ENCODE results near the gene CD2. TPM values are rescaled to one million over a fixed set of nuclear protein-coding genes. Genes with fewer than 3 reads are reported as not detected.

CD2 gene
- total and polyA plus RNA-seq, 2 donors (not counting 3 experiments of a cell fraction or from before 2014, with no cell fraction given): not detected

GRCh38 chr1:116710420-116711262 lies 43.6 kb upstream of the CD2 start:
- FAIRE-seq: no peak
- BruUV-seq (replicated peaks): no TSS peak
- H2AFZ ChIP-seq (ENCODE audit: low read depth, low read length): no peak overlapping the region

More at GRCh38 chr1:116710420-116711262, 43.6 kb upstream of the CD2 start:
- no peak overlapping the region for H3K4me2 ChIP-seq (ENCODE audit: insufficient read depth, low read length)
- H3K9me3 ChIP-seq (replicated peaks; ENCODE audit: control insufficient read depth, insufficient read depth, low read length): no peaks in the 10 kb centered on the region
- no peak overlapping the region for H3K27ac ChIP-seq (ENCODE audit: insufficient read depth, low read depth, low read length)
- ChIA-PET POLR2A (no interaction called here), CTCF (no interaction called here)
- no peaks in the 10 kb centered on the region for H3K27me3 ChIP-seq (ENCODE audit: control insufficient read depth in 2 of 2, insufficient read depth in 2 of 2, low read length in 2 of 2)
- no peaks in the 10 kb centered on the region for H3K36me3 ChIP-seq (ENCODE audit: control insufficient read depth in 2 of 2, extremely low read depth in 1 of 2, insufficient read depth in 2 of 2, low read length in 2 of 2)
- TF ChIP-seq FOS (IDR thresholded peaks at IDR 0.05; ENCODE audit: borderline replicate concordance, insufficient read depth, low read length): no peak
- no peak for TF ChIP-seq POLR2A (IDR thresholded peaks at IDR 0.05; ENCODE audit: low read depth, low read length)
- no peak for TF ChIP-seq JUN (IDR thresholded peaks at IDR 0.05; ENCODE audit: borderline replicate concordance, insufficient read depth, insufficient read length, low read depth)
- TF ChIP-seq EZH2 (IDR thresholded peaks at IDR 0.05; ENCODE audit: borderline replicate concordance, low read depth, low read length, severe bottlenecking): no peak
- TF ChIP-seq CTCF (IDR thresholded peaks at IDR 0.05; ENCODE audit: extremely low read depth in 1 of 2, insufficient read depth in 1 of 2, low read depth in 1 of 2, low read length in 2 of 2): no peak
- no peak for TF ChIP-seq GATA2 (IDR thresholded peaks at IDR 0.05; ENCODE audit: insufficient read depth, insufficient read length, low read depth, low read length)
- TF ChIP-seq MYC (IDR thresholded peaks at IDR 0.05; ENCODE audit: low read depth, low read length): no peak
- TF ChIP-seq MAX (IDR thresholded peaks at IDR 0.05; ENCODE audit: insufficient read depth, insufficient read length): no peak
- TF ChIP-seq POLR2AphosphoS5 (IDR thresholded peaks at IDR 0.05; ENCODE audit: insufficient read depth, low read depth, low read length): no peak
- dilution Hi-C loops (cut with MboI; ENCODE audit: extremely low pct_ligation_motif_present, low sequenced_read_pairs) (no loop called here), intact Hi-C loops (cut with micrococcal nuclease) (no loop called here)
- H3K4me1 ChIP-seq (ENCODE audit: control insufficient read depth, extremely low read depth, insufficient read depth, low read length): no peaks in the 10 kb centered on the region
- H3K4me3 ChIP-seq (replicated peaks in 1 of 3; ENCODE audit: insufficient read depth in 1 of 3, low read depth in 1 of 3, low read length in 3 of 3): no peak overlapping the region
- no peaks in the 10 kb centered on the region for H3K79me2 ChIP-seq (ENCODE audit: control insufficient read depth, insufficient read depth, low read length)
- no peaks in the 10 kb centered on the region for H3K9me1 ChIP-seq (replicated peaks; ENCODE audit: control insufficient read depth, extremely low read depth, insufficient read depth, low read length)
- no peaks in the 10 kb centered on the region for H4K20me1 ChIP-seq (replicated peaks; ENCODE audit: control insufficient read depth, extremely low read depth, insufficient read depth, low read length)
- H3K9ac ChIP-seq (replicated peaks; ENCODE audit: extremely low read depth, insufficient read depth, low read length): no peak overlapping the region
- no peak for DNase-seq (ENCODE audit: low read depth, low spot score)
